ENCODE measurements around the gene TLX2. TPM values are rescaled to one million over a fixed set of nuclear protein-coding genes. Genes with fewer than 3 reads are reported as not detected.

TLX2 gene
- total RNA-seq, 1 donor from 2014 or later, result 0.10 TPM

DNA sequence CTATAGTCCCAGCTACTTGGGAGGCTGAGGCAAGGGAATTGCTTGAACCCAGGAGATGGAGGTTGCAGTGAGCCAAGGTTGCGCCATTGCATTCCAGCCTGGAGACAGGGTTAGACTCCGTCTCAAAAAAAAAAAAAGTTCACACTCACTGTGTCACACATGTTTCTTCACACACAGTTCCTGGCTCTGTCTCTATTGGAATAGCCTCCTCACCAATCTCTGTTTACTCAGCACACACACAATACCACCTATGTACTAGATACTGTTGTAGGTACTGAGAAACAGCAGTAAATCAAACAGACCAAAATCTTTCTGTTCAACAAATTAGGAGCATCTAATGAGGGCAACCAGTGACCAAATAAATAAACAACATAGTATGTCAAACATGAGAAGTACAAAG, 28.1 kb upstream of the TLX2 start:
- no peak overlapping the region for H3K27ac Mint-ChIP-seq (ENCODE audit: unreplicated experiment)
- no peak overlapping the region for H3K4me3 Mint-ChIP-seq (ENCODE audit: unreplicated experiment)
- H3K27me3 Mint-ChIP-seq (ENCODE audit: low read depth), result no peaks in the 10 kb centered on the region
- no peak for DNase-seq (ENCODE audit: low spot score)
- peaks cover 16% of the 10 kb centered on the region for H3K36me3 Mint-ChIP-seq (ENCODE audit: low read depth)
- no peaks in the 10 kb centered on the region for H3K9me3 Mint-ChIP-seq (ENCODE audit: low read depth)
- TF ChIP-seq CTCF (IDR thresholded peaks at IDR 0.05), result no peak
- peaks cover 17% of the 10 kb centered on the region for H3K4me1 Mint-ChIP-seq (ENCODE audit: low read depth)

DNA sequence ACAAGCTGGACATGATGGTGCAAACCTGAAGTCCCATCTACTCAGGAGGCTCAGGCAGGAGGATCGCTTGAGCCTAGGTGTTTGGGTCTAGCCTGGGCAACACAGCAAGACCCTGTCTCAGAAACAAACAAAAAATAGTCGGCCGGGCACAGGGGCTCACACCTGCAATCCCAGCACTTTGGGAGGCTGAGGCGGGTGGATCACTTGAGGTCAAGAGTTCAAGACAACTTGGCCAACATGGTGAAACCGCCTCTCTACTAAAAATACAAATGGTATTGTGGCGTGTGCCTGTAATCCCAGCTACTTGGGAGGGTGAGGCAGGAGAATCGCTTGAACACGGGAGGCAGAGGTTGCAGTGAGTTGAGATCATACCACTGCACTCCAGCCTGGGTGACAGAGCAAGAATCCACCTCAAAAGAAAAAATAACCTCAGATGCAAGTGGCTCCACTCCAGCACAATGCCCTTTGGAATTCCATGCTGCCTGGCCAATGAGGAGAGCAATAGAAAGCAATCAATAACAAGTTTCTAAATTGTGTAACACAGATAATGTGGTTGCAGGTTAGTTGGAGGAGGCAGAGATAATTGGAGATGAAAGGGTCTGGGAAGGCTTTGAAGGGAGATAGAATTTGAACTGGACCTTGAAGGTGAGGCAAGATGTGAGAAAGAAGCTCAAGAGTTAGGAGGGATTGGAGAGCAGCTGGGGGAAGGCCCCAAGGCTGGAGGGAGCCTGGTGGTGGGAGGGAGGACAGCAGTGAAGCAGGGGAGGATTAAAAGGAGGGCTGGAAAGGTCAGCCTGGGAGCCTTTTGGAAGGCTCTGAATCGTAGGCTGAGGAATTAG, 25.4 kb upstream of the TLX2 start:
- Mint-ChIP-seq H3K9me3 (ENCODE audit: low read depth) (no peaks in the 10 kb centered on the region), H3K27ac (ENCODE audit: unreplicated experiment) (no peak overlapping the region), H3K4me1 (ENCODE audit: low read depth) (peaks cover 4% of the 10 kb centered on the region), H3K27me3 (ENCODE audit: low read depth) (no peaks in the 10 kb centered on the region), H3K36me3 (ENCODE audit: low read depth) (peaks cover 34% of the 10 kb centered on the region), H3K4me3 (ENCODE audit: unreplicated experiment) (no peak overlapping the region)
- TF ChIP-seq CTCF (IDR thresholded peaks at IDR 0.05), result no peak
- DNase-seq (ENCODE audit: low spot score), result no peak

DNA sequence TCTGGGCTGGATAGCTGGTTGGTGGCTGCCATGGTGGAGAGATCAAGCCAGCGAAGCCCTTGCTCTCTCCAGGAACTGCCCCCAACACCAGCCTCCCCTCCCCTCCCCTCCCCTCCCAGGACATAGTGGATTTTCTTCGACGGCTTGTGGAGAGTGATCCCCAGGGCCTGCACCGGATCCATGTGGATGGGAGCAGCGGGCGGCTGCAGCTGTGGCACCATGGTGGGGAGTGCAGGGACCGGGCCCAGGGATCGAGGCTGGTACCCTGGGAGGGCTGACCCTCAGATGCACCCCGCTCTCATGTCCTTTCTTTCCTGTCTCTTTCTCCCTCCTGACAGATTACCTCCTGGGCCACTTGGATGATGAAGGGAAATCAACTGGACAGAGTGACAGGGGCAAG, 24.3 kb upstream of the TLX2 start:
- no peak for DNase-seq (ENCODE audit: low spot score)
- H3K4me1 Mint-ChIP-seq (ENCODE audit: low read depth), result no peaks in the 10 kb centered on the region
- no peaks in the 10 kb centered on the region for H3K9me3 Mint-ChIP-seq (ENCODE audit: low read depth)
- H3K4me3 Mint-ChIP-seq (ENCODE audit: unreplicated experiment), result no peak overlapping the region
- no peak for TF ChIP-seq CTCF (IDR thresholded peaks at IDR 0.05)
- H3K27ac Mint-ChIP-seq (ENCODE audit: unreplicated experiment), result no peak overlapping the region
- H3K27me3 Mint-ChIP-seq (ENCODE audit: low read depth), result no peaks in the 10 kb centered on the region
- peaks cover 40% of the 10 kb centered on the region for H3K36me3 Mint-ChIP-seq (ENCODE audit: low read depth)

GRCh38 chr2:74491648-74492544, 22.4 kb upstream of the TLX2 start:
- no peaks in the 10 kb centered on the region for H3K9me3 Mint-ChIP-seq (ENCODE audit: low read depth)
- no peak overlapping the region for H3K27ac Mint-ChIP-seq (ENCODE audit: unreplicated experiment)
- no peak for TF ChIP-seq CTCF (IDR thresholded peaks at IDR 0.05)
- no peak overlapping the region for H3K4me3 Mint-ChIP-seq (ENCODE audit: unreplicated experiment)
- peaks cover 3% of the 10 kb centered on the region for H3K27me3 Mint-ChIP-seq (ENCODE audit: low read depth)
- no peaks in the 10 kb centered on the region for H3K4me1 Mint-ChIP-seq (ENCODE audit: low read depth)
- no peak for DNase-seq (ENCODE audit: low spot score)
- H3K36me3 Mint-ChIP-seq (ENCODE audit: low read depth), result peaks cover 38% of the 10 kb centered on the region

DNA sequence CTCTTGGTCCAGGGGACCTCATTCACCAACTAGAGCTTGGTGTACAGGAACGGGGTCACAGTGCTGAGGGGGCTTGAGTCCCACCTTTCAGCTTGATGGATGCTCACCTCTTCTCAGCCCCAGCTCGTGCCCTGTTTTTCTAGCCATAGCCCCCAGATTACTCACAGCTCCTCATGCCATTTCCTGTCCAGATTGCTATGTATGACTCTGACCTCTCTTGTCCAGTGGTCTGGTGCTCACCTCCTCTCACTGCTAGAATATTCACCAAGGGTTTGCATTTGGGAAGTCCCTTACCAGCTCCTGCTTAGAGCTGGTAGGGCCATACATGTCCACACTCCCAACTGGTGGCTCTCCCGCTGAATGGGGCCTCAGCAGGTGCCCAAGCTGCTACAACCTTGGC, 20.7 kb upstream of the TLX2 start:
- Mint-ChIP-seq H3K9me3 (ENCODE audit: low read depth) (no peaks in the 10 kb centered on the region), H3K27me3 (ENCODE audit: low read depth) (peaks cover 14% of the 10 kb centered on the region), H3K4me1 (ENCODE audit: low read depth) (peaks cover 13% of the 10 kb centered on the region), H3K27ac (ENCODE audit: unreplicated experiment) (no peak overlapping the region), H3K4me3 (ENCODE audit: unreplicated experiment) (no peak overlapping the region), H3K36me3 (ENCODE audit: low read depth) (peaks cover 37% of the 10 kb centered on the region)
- TF ChIP-seq CTCF (IDR thresholded peaks at IDR 0.05), result no peak
- DNase-seq (ENCODE audit: low spot score), result no peak
